CD14-positive monocyte (primary cell): ENCODE data around the gene PTK7. TPM values are rescaled to one million over a fixed set of nuclear protein-coding genes. Genes with fewer than 3 reads are reported as not detected.

ENCODE experiments used
- DNase-seq, 3 donors: peaks; one replicate each; pipeline ENCODE4 v3.0.0-alpha.2; 2011 to 2022
- H2AFZ ChIP-seq: 2 replicates; pipeline ENCODE4 v1.6.0; 2012; ENCODE audit warnings: mild to moderate bottlenecking, low read depth, low read length, inconsistent platforms; ENCODE audit not compliant: insufficient read depth, poor library complexity, severe bottlenecking
- H3K27ac ChIP-seq, 2 donors: 1 replicate in 1 of 2; 2 replicates in 1 of 2; pipeline ENCODE4 v1.5.1; 2012 to 2013; ENCODE audit warnings: low read length in 2 of 2, control low read depth in 1 of 2, inconsistent platforms in 1 of 2, low read depth in 1 of 2, mild to moderate bottlenecking in 1 of 2
- H3K27me3 ChIP-seq, 2 donors: one replicate each; pipeline versions ENCODE4 v1.6.0 to v1.6.1; 2011 to 2013; ENCODE audit warnings: low read length in 2 of 2; ENCODE audit not compliant: control insufficient read depth in 2 of 2, insufficient read depth in 2 of 2
- H3K36me3 ChIP-seq, 2 donors: replicated peaks in 1 of 2; 1 replicate in 1 of 2; 2 replicates in 1 of 2; pipeline versions ENCODE4 v1.5.1 to v1.6.1; 2012 to 2013; ENCODE audit warnings: low read length in 2 of 2, control low read depth in 1 of 2, inconsistent platforms in 1 of 2, mild to moderate bottlenecking in 1 of 2; ENCODE audit not compliant: insufficient read depth in 2 of 2, control insufficient read depth in 1 of 2
- H3K4me1 ChIP-seq, 2 donors: 1 replicate in 1 of 2; 2 replicates in 1 of 2; pipeline versions ENCODE4 v1.5.1 to v1.6.1; 2012 to 2013; ENCODE audit warnings: low read length in 2 of 2, control low read depth in 1 of 2, inconsistent platforms in 1 of 2, mild to moderate bottlenecking in 1 of 2, moderate library complexity in 1 of 2; ENCODE audit not compliant: insufficient read depth in 2 of 2, control insufficient read depth in 1 of 2
- H3K4me2 ChIP-seq: replicated peaks from 2 replicates; pipeline ENCODE3; 2012; ENCODE audit warnings: low read length, moderate library complexity, mild to moderate bottlenecking; ENCODE audit not compliant: poor library complexity, severe bottlenecking; ENCODE audit errors: extremely low read depth
- H3K4me3 ChIP-seq, 3 experiments: fragments of 200-600 bp in 1 of 3; sonication (generic) in 1 of 3; replicated peaks in 1 of 3; 1 replicate in 2 of 3; 2 replicates in 1 of 3; pipeline ENCODE4 v1.5.1; 2011 to 2013; ENCODE audit warnings: low read length in 3 of 3, mild to moderate bottlenecking in 3 of 3, control low read depth in 2 of 3, low read depth in 2 of 3, inconsistent platforms in 1 of 3, moderate library complexity in 1 of 3
- H3K79me2 ChIP-seq: 2 replicates; pipeline ENCODE4 v1.6.0; 2012; ENCODE audit warnings: mild to moderate bottlenecking, control low read depth, inconsistent platforms, low read length, moderate library complexity; ENCODE audit not compliant: insufficient read depth
- H3K9ac ChIP-seq: 2 replicates; pipeline ENCODE4 v1.6.0; 2017; ENCODE audit warnings: low read length, mild to moderate bottlenecking; ENCODE audit not compliant: insufficient read depth, poor library complexity, severe bottlenecking
- H3K9me3 ChIP-seq, 2 donors: replicated peaks in 1 of 2; 1 replicate in 1 of 2; 2 replicates in 1 of 2; pipeline versions ENCODE4 v1.5.1 to v1.6.1; 2012 to 2013; ENCODE audit warnings: low read length in 2 of 2, control low read depth in 1 of 2; ENCODE audit not compliant: control insufficient read depth in 1 of 2, insufficient read depth in 1 of 2
- H4K20me1 ChIP-seq: 2 replicates; pipeline ENCODE4 v1.6.0; 2012; ENCODE audit warnings: mild to moderate bottlenecking, low read length, control low read depth, moderate library complexity; ENCODE audit not compliant: insufficient read depth
- H3K27ac Mint-ChIP-seq, 7 donors: one replicate each; pipeline ENCODE4 v1.8.0; 2020; ENCODE audit warnings: mild to moderate bottlenecking in 7 of 7, mixed read lengths in 7 of 7, moderate library complexity in 6 of 7, inconsistent platforms in 2 of 7
- H3K27me3 Mint-ChIP-seq, 3 donors: one replicate each; pipeline ENCODE4 v1.8.0; 2021 to 2022; ENCODE audit warnings: low read depth in 3 of 3, mild to moderate bottlenecking in 3 of 3, mixed read lengths in 3 of 3, moderate library complexity in 3 of 3, inconsistent platforms in 1 of 3
- H3K36me3 Mint-ChIP-seq, 2 donors: one replicate each; pipeline ENCODE4 v1.8.0; 2020; ENCODE audit warnings: mixed read lengths in 2 of 2, inconsistent platforms in 1 of 2, mild to moderate bottlenecking in 1 of 2
- H3K4me1 Mint-ChIP-seq: one replicate; pipeline ENCODE4 v1.8.0; 2020; ENCODE audit warnings: mild to moderate bottlenecking, mixed read lengths
- H3K4me3 Mint-ChIP-seq, 2 donors: one replicate each; pipeline ENCODE4 v1.8.0; 2020; ENCODE audit warnings: mild to moderate bottlenecking in 2 of 2, mixed read lengths in 2 of 2, moderate library complexity in 1 of 2
- H3K9me3 Mint-ChIP-seq, 7 donors: one replicate each; pipeline ENCODE4 v1.8.0; 2020 to 2022; ENCODE audit warnings: mixed read lengths in 7 of 7, mild to moderate bottlenecking in 6 of 7, moderate library complexity in 6 of 7, inconsistent platforms in 2 of 7
- CTCF ChIP-seq: fragments of 200-600 bp; IDR thresholded peaks from one replicate; pipeline ENCODE4 v1.8.0; 2022; ENCODE audit warnings: antibody characterized with exemption, mild to moderate bottlenecking
- WGBS: methylation state at CpG from one replicate; pipeline ENCODE4 v1.1.5; 2013; ENCODE audit warnings: missing lambda C conversion rate; ENCODE audit not compliant: insufficient coverage; 5-methylcytosine and 5-hydroxymethylcytosine counted together
- intact Hi-C, 2 donors: fragments of 100-400 bp; cut with micrococcal nuclease; formaldehyde crosslinking; loops; one replicate each; pipeline versions ENCODE4 v1.15.0 to v1.15.1; 2023
- polyA plus RNA-seq, 3 donors: library from polyadenylated mRNA; depleted of rRNA in 1 of 3; unstranded in 2 of 3; stranded (reverse) in 1 of 3; fragments of 300-500 nt in 2 of 3; fragments of >200 nt in 1 of 3; fragmentation: Illumina TruSeq in 2 of 3; gene quantifications; 1 replicate in 2 of 3; 2 replicates in 1 of 3; pipeline ENCODE4 v1.2.3, GENCODE V29; 2012 to 2021

Gene PTK7
- polyA plus RNA-seq, 3 donors, result 0.19 TPM; not detected in 2

- H3K27me3 Mint-ChIP-seq, result peaks cover 0 to 5% (median 0%) of the 10 kb centered on the region in 3 donors
- no peak overlapping the region for H3K9ac ChIP-seq
- H3K79me2 ChIP-seq, result no peaks in the 10 kb centered on the region
- TF ChIP-seq CTCF, result no peak
- H3K27me3 ChIP-seq, result no peaks in the 10 kb centered on the region
- no peaks in the 10 kb centered on the region for H4K20me1 ChIP-seq
- H3K36me3 ChIP-seq, result peaks cover 47 to 77% of the 10 kb centered on the region in 2 donors
- peaks cover 0 to 2% (median 0%) of the 10 kb centered on the region in 7 donors for H3K9me3 Mint-ChIP-seq
- H3K4me3 ChIP-seq, result no peak overlapping the region
- no peak overlapping the region for H3K4me2 ChIP-seq
- H2AFZ ChIP-seq, result no peak overlapping the region
- H3K9me3 ChIP-seq, result no peaks in the 10 kb centered on the region
- no peaks in the 10 kb centered on the region for H3K4me1 ChIP-seq
- no peak overlapping the region for H3K4me3 Mint-ChIP-seq
- intact Hi-C loops, result no loop called here
- H3K27ac Mint-ChIP-seq, result peak overlapping the region in 2 of 7 donors; percentile 18 to 27
- H3K4me1 Mint-ChIP-seq, result no peaks in the 10 kb centered on the region
- H3K27ac ChIP-seq, result no peak overlapping the region
- peaks cover 68 to 92% of the 10 kb centered on the region in 2 donors for H3K36me3 Mint-ChIP-seq
- WGBS, result 95% methylated on average over 8 of the region's 9 CpGs
- no peak for DNase-seq
Observed at GRCh38 chr6:43043310-43043709, 32.8 kb upstream of the PTK7 start.

- peaks cover under 1% of the 10 kb centered on the region for H3K4me1 Mint-ChIP-seq
- no peak overlapping the region for H3K4me3 ChIP-seq
- no peak overlapping the region for H2AFZ ChIP-seq
- H3K9me3 Mint-ChIP-seq, result peaks cover 0 to 2% (median 0%) of the 10 kb centered on the region in 7 donors
- no peak overlapping the region for H3K9ac ChIP-seq
- H3K4me1 ChIP-seq, result no peaks in the 10 kb centered on the region
- H3K36me3 ChIP-seq, result peaks cover 51 to 77% of the 10 kb centered on the region in 2 donors
- H3K27me3 Mint-ChIP-seq, result peaks cover 0 to 3% (median 0%) of the 10 kb centered on the region in 3 donors
- H3K79me2 ChIP-seq, result no peaks in the 10 kb centered on the region
- no peaks in the 10 kb centered on the region for H3K27me3 ChIP-seq
- DNase-seq, result no peak
- no peak overlapping the region for H3K4me2 ChIP-seq
- intact Hi-C loops, result no loop called here
- H4K20me1 ChIP-seq, result no peaks in the 10 kb centered on the region
- TF ChIP-seq CTCF, result no peak
- H3K27ac Mint-ChIP-seq, result peak overlapping the region in 1 of 7 donors; percentile 26
- H3K9me3 ChIP-seq, result no peaks in the 10 kb centered on the region
- no peak overlapping the region for H3K27ac ChIP-seq
- H3K4me3 Mint-ChIP-seq, result no peak overlapping the region
- WGBS, result 100% methylated on average over 10 of the region's 11 CpGs
- H3K36me3 Mint-ChIP-seq, result peaks cover 65 to 90% of the 10 kb centered on the region in 2 donors
Observed at GRCh38 chr6:43045371-43045930, 30.7 kb upstream of the PTK7 start.
